ENCODE data around the gene LMOD1.

LMOD1 gene

DNA sequence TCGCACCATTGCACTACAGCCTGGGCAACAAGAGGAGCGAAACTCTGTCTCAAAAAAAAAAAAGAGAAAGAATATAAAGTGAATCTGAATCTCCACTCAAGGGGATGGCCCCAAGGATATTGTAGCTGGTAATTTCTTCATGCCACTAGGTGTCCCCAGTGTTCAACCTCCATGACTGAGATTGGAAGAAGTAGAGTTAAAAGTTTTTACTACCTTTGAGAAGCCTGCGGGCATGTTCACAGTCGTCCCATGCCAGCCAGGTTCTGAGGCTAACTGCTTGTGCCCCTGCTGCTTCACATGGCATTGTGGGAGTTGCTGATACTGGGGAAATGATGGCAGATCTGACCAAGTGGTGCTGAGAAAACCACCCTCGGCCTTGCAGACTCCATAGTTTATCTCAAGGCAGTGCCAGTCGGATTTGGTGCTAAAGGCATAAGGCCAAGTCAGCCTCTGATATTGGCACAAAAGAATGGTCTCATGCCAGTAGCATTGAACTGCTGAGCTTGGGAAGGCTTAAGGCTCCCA is 68.4 kb downstream of the LMOD1 start:
- ATAC-seq, result peak; percentile 67
- TF ChIP-seq, protein P1, sequence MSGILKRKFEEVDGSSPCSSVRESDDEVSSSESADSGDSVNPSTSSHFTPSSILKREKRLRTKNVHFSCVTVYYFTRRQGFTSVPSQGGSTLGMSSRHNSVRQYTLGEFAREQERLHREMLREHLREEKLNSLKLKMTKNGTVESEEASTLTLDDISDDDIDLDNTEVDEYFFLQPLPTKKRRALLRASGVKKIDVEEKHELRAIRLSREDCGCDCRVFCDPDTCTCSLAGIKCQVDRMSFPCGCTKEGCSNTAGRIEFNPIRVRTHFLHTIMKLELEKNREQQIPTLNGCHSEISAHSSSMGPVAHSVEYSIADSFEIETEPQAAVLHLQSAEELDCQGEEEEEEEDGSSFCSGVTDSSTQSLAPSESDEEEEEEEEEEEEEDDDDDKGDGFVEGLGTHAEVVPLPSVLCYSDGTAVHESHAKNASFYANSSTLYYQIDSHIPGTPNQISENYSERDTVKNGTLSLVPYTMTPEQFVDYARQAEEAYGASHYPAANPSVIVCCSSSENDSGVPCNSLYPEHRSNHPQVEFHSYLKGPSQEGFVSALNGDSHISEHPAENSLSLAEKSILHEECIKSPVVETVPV (CRISPR knock-in tag; IDR thresholded peaks at IDR 0.05), result no peak
- TF ChIP-seq CSDC2 (CRISPR knock-in tag; IDR thresholded peaks at IDR 0.05), result no peak
- no peak for TF ChIP-seq ZC3H10 (CRISPR knock-in tag; IDR thresholded peaks at IDR 0.05)
- TF ChIP-seq ZFP30 (CRISPR knock-in tag; IDR thresholded peaks at IDR 0.05), result no peak
- TF ChIP-seq ISL1 (CRISPR knock-in tag; IDR thresholded peaks at IDR 0.05), result no peak
- TF ChIP-seq ZFP3 (CRISPR knock-in tag; IDR thresholded peaks at IDR 0.05), result no peak
- TF ChIP-seq, protein P2, sequence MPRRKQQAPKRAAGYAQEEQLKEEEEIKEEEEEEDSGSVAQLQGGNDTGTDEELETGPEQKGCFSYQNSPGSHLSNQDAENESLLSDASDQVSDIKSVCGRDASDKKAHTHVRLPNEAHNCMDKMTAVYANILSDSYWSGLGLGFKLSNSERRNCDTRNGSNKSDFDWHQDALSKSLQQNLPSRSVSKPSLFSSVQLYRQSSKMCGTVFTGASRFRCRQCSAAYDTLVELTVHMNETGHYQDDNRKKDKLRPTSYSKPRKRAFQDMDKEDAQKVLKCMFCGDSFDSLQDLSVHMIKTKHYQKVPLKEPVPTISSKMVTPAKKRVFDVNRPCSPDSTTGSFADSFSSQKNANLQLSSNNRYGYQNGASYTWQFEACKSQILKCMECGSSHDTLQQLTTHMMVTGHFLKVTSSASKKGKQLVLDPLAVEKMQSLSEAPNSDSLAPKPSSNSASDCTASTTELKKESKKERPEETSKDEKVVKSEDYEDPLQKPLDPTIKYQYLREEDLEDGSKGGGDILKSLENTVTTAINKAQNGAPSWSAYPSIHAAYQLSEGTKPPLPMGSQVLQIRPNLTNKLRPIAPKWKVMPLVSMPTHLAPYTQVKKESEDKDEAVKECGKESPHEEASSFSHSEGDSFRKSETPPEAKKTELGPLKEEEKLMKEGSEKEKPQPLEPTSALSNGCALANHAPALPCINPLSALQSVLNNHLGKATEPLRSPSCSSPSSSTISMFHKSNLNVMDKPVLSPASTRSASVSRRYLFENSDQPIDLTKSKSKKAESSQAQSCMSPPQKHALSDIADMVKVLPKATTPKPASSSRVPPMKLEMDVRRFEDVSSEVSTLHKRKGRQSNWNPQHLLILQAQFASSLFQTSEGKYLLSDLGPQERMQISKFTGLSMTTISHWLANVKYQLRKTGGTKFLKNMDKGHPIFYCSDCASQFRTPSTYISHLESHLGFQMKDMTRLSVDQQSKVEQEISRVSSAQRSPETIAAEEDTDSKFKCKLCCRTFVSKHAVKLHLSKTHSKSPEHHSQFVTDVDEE (CRISPR knock-in tag; IDR thresholded peaks at IDR 0.05), result no peak
- TF ChIP-seq, protein P3, sequence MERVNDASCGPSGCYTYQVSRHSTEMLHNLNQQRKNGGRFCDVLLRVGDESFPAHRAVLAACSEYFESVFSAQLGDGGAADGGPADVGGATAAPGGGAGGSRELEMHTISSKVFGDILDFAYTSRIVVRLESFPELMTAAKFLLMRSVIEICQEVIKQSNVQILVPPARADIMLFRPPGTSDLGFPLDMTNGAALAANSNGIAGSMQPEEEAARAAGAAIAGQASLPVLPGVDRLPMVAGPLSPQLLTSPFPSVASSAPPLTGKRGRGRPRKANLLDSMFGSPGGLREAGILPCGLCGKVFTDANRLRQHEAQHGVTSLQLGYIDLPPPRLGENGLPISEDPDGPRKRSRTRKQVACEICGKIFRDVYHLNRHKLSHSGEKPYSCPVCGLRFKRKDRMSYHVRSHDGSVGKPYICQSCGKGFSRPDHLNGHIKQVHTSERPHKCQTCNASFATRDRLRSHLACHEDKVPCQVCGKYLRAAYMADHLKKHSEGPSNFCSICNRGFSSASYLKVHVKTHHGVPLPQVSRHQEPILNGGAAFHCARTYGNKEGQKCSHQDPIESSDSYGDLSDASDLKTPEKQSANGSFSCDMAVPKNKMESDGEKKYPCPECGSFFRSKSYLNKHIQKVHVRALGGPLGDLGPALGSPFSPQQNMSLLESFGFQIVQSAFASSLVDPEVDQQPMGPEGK (CRISPR knock-in tag; IDR thresholded peaks at IDR 0.05; ENCODE audit: borderline replicate concordance), result no peak
- no peak for TF ChIP-seq TOX (CRISPR knock-in tag; IDR thresholded peaks at IDR 0.05; ENCODE audit: borderline replicate concordance)
- TF ChIP-seq ESRRG (CRISPR knock-in tag; IDR thresholded peaks at IDR 0.05), result no peak
- TF ChIP-seq RARB (CRISPR knock-in tag; IDR thresholded peaks at IDR 0.05), result no peak
- TF ChIP-seq OSR1 (CRISPR knock-in tag; IDR thresholded peaks at IDR 0.05), result no peak
- no peak for TF ChIP-seq SNAI2 (CRISPR knock-in tag; IDR thresholded peaks at IDR 0.05)
- TF ChIP-seq, protein P4, sequence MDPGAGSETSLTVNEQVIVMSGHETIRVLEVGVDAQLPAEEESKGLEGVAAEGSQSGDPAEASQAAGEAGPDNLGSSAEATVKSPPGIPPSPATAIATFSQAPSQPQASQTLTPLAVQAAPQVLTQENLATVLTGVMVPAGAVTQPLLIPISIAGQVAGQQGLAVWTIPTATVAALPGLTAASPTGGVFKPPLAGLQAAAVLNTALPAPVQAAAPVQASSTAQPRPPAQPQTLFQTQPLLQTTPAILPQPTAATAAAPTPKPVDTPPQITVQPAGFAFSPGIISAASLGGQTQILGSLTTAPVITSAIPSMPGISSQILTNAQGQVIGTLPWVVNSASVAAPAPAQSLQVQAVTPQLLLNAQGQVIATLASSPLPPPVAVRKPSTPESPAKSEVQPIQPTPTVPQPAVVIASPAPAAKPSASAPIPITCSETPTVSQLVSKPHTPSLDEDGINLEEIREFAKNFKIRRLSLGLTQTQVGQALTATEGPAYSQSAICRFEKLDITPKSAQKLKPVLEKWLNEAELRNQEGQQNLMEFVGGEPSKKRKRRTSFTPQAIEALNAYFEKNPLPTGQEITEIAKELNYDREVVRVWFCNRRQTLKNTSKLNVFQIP (CRISPR knock-in tag; IDR thresholded peaks at IDR 0.05; ENCODE audit: borderline replicate concordance, low read depth), result no peak
- no peak for TF ChIP-seq ARNTL (CRISPR knock-in tag; IDR thresholded peaks at IDR 0.05; ENCODE audit: borderline replicate concordance, low read depth)
- no peak for TF ChIP-seq ZNF8 (CRISPR knock-in tag; IDR thresholded peaks at IDR 0.05)
- TF ChIP-seq, protein P5, sequence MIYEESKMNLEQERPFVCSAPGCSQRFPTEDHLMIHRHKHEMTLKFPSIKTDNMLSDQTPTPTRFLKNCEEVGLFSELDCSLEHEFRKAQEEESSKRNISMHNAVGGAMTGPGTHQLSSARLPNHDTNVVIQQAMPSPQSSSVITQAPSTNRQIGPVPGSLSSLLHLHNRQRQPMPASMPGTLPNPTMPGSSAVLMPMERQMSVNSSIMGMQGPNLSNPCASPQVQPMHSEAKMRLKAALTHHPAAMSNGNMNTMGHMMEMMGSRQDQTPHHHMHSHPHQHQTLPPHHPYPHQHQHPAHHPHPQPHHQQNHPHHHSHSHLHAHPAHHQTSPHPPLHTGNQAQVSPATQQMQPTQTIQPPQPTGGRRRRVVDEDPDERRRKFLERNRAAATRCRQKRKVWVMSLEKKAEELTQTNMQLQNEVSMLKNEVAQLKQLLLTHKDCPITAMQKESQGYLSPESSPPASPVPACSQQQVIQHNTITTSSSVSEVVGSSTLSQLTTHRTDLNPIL (CRISPR knock-in tag; IDR thresholded peaks at IDR 0.05; ENCODE audit: low read depth), result no peak
- TF ChIP-seq ZNF565 (CRISPR knock-in tag; conservative IDR thresholded peaks at IDR 0.05; ENCODE audit: low read depth), result no peak
- no peak for TF ChIP-seq ZNF70 (CRISPR knock-in tag; IDR thresholded peaks at IDR 0.05)
- no peak for TF ChIP-seq TCF4 (CRISPR knock-in tag; IDR thresholded peaks at IDR 0.05; ENCODE audit: borderline replicate concordance)

DNA sequence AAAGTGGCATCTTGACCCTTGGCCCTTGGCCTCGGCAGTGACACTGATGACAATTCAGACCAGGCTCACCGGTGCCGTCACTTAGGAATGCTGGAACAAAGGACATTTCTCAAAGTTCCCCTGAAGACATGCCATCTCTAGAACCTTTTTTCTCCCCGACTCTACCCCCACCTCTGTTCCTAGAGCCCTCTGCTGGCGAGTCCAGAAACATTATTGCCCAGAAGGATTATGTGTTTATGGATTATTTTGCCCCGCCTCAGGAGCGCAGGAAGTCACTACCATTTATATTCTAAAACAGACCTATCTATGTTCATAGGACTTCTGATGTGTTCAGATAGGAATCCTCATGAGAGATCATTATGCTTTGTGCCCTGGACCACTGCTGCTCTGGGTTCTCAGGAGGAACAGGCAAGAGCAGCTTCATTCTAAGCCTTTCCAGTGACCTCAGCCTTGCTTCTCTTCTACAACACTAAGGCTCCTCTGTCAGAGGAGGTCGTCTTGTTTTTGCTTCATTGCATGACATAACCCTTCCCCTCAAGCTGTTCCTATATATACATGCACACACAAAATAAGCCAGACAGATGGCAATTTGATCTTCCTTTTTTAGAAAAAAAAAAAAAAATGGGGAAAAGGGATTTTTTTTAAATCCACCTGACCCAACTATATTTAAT is 70.1 kb downstream of the LMOD1 start:
- peak; percentile 53 for ATAC-seq
- no peak for TF ChIP-seq ZFP30 (CRISPR knock-in tag; IDR thresholded peaks at IDR 0.05)
- TF ChIP-seq GLIS3 (CRISPR knock-in tag; IDR thresholded peaks at IDR 0.05), result no peak
- TF ChIP-seq RARB (CRISPR knock-in tag; IDR thresholded peaks at IDR 0.05), result no peak
- TF ChIP-seq, protein P2 (CRISPR knock-in tag; IDR thresholded peaks at IDR 0.05), result no peak
- TF ChIP-seq, protein P4 (CRISPR knock-in tag; IDR thresholded peaks at IDR 0.05; ENCODE audit: borderline replicate concordance, low read depth), result no peak
- TF ChIP-seq OSR1 (CRISPR knock-in tag; IDR thresholded peaks at IDR 0.05), result no peak
- TF ChIP-seq TOX (CRISPR knock-in tag; IDR thresholded peaks at IDR 0.05; ENCODE audit: borderline replicate concordance), result no peak
- no peak for TF ChIP-seq ESRRG (CRISPR knock-in tag; IDR thresholded peaks at IDR 0.05)
- TF ChIP-seq ZC3H10 (CRISPR knock-in tag; IDR thresholded peaks at IDR 0.05), result no peak
- TF ChIP-seq ISL1 (CRISPR knock-in tag; IDR thresholded peaks at IDR 0.05), result no peak
- no peak for TF ChIP-seq CSDC2 (CRISPR knock-in tag; IDR thresholded peaks at IDR 0.05)
- no peak for TF ChIP-seq TCF4 (CRISPR knock-in tag; IDR thresholded peaks at IDR 0.05; ENCODE audit: borderline replicate concordance)
- TF ChIP-seq, protein P3 (CRISPR knock-in tag; IDR thresholded peaks at IDR 0.05; ENCODE audit: borderline replicate concordance), result no peak
